Measurements from ENCODE around the gene SLC4A4.

SLC4A4 gene

DNA sequence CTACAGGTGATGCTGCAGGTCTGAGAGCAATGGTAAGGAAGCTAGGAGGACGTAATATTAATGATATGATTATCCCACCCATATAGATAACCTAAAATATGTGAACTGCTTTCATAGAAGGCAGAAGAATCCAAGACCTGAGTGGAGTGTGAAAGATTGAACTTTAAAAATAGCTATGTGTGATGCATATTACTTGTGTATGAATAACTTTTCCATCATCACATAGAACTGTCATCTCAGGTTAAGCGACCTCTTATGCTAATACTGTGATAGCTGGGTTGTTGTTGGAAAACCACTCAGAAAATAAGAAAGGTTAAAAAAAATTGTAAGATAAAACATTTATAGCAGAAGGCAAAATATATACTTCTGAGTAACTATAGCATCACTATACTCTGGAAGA, 90.3 kb downstream of the SLC4A4 start:
- in situ Hi-C loops (cut with MboI; ENCODE audit: low sequenced_read_pairs, unreplicated experiment): no loop called here
- TF ChIP-seq, protein P1, sequence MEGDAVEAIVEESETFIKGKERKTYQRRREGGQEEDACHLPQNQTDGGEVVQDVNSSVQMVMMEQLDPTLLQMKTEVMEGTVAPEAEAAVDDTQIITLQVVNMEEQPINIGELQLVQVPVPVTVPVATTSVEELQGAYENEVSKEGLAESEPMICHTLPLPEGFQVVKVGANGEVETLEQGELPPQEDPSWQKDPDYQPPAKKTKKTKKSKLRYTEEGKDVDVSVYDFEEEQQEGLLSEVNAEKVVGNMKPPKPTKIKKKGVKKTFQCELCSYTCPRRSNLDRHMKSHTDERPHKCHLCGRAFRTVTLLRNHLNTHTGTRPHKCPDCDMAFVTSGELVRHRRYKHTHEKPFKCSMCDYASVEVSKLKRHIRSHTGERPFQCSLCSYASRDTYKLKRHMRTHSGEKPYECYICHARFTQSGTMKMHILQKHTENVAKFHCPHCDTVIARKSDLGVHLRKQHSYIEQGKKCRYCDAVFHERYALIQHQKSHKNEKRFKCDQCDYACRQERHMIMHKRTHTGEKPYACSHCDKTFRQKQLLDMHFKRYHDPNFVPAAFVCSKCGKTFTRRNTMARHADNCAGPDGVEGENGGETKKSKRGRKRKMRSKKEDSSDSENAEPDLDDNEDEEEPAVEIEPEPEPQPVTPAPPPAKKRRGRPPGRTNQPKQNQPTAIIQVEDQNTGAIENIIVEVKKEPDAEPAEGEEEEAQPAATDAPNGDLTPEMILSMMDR (IDR thresholded peaks at IDR 0.05; ENCODE audit: borderline replicate concordance, control extremely low read depth, extremely low read depth, insufficient read depth, missing control alignments): no peak
- DNase-seq (ENCODE audit: low spot score): no peak

- DNase-seq (ENCODE audit: low spot score): no peak
- in situ Hi-C loops (cut with MboI; ENCODE audit: low sequenced_read_pairs, unreplicated experiment): no loop called here
- TF ChIP-seq, protein P1 (IDR thresholded peaks at IDR 0.05; ENCODE audit: borderline replicate concordance, control extremely low read depth, extremely low read depth, insufficient read depth, missing control alignments): no peak
These were observed 91.1 kb downstream of the SLC4A4 start for GRCh38 chr4:71429962-71430361.

DNA sequence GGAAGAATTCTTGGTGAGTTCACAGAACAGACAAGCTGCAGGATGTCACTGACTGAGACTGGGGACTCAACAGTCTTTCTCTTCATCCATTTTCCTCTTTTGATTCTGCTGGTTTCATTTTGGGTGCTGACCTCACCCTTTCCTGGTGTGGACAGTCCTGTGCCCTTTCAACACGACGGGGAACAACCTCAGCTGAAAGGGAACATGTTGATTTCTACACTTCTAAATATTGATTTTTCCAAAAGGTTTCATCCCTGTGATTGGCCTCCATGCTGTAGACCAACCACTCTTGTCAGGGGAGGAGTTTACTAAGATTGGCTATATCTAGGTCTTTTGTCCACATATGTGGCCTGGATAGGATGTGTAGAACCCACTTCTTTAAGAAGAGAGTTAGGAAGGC, 91.8 kb downstream of the SLC4A4 start:
- DNase-seq (ENCODE audit: low spot score): no peak
- TF ChIP-seq, protein P1 (IDR thresholded peaks at IDR 0.05; ENCODE audit: borderline replicate concordance, control extremely low read depth, extremely low read depth, insufficient read depth, missing control alignments): no peak
- in situ Hi-C loops (cut with MboI; ENCODE audit: low sequenced_read_pairs, unreplicated experiment): no loop called here

DNA sequence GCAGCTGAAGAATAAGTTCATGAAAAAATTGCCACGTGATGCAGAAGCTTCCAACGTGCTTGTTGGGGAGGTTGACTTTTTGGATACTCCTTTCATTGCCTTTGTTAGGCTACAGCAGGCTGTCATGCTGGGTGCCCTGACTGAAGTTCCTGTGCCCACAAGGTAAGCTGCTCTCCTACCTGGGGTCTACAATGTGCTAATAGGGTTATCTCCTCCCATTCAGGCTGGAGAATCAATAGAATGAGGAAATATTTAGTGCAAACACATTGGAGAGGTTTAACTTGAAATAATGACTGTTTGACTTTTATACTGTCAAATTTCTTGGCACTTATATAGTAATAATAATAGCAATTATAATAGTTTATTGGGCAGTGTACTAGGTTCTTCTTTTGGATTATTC, 101.8 kb downstream of the SLC4A4 start:
- TF ChIP-seq, protein P1 (IDR thresholded peaks at IDR 0.05; ENCODE audit: borderline replicate concordance, control extremely low read depth, extremely low read depth, insufficient read depth, missing control alignments): no peak
- no peak for DNase-seq (ENCODE audit: low spot score)
- in situ Hi-C loops (cut with MboI; ENCODE audit: low sequenced_read_pairs, unreplicated experiment): no loop called here

GRCh38 chr4:71441186-71442169, 102.7 kb downstream of the SLC4A4 start:
- DNase-seq (ENCODE audit: low spot score): no peak
- TF ChIP-seq, protein P1 (IDR thresholded peaks at IDR 0.05; ENCODE audit: borderline replicate concordance, control extremely low read depth, extremely low read depth, insufficient read depth, missing control alignments): no peak
- in situ Hi-C loops (cut with MboI; ENCODE audit: low sequenced_read_pairs, unreplicated experiment): no loop called here

DNA sequence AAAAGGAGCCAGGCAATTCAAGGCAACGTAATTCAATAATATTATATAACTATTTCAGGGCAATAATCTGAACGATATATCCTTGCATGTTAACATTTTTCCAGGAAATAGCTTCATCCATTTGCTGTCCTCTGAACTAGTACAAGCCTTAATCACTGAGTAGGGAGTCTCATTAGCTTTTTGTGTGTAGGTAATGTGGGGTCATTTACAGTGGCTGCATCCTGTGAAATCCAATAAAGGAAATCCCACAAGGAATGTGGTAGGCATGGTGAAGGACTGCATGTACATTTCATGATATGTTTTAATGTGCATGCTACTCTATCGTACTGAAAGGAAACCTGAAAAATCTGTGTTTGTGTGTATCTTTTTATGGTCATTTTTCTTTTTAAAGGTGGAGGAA, 103.5 kb downstream of the SLC4A4 start:
- TF ChIP-seq, protein P1 (IDR thresholded peaks at IDR 0.05; ENCODE audit: borderline replicate concordance, control extremely low read depth, extremely low read depth, insufficient read depth, missing control alignments): no peak
- in situ Hi-C loops (cut with MboI; ENCODE audit: low sequenced_read_pairs, unreplicated experiment): no loop called here
- DNase-seq (ENCODE audit: low spot score): no peak

Measured in GM13976 (cell line).